ENCODE data around the gene STX2. TPM values are rescaled to one million over a fixed set of nuclear protein-coding genes. Genes with fewer than 3 reads are reported as not detected.

STX2 gene
- 47.4 and 61.3 TPM in 2 replicates for total RNA-seq

GRCh38 chr12:130838951-130839769 is at the start of gene STX2:
Gene STX2, minus strand, starts transcription at chr12:130839250. Its CDS starts 151 bp downstream, at chr12:130839099.

DNA sequence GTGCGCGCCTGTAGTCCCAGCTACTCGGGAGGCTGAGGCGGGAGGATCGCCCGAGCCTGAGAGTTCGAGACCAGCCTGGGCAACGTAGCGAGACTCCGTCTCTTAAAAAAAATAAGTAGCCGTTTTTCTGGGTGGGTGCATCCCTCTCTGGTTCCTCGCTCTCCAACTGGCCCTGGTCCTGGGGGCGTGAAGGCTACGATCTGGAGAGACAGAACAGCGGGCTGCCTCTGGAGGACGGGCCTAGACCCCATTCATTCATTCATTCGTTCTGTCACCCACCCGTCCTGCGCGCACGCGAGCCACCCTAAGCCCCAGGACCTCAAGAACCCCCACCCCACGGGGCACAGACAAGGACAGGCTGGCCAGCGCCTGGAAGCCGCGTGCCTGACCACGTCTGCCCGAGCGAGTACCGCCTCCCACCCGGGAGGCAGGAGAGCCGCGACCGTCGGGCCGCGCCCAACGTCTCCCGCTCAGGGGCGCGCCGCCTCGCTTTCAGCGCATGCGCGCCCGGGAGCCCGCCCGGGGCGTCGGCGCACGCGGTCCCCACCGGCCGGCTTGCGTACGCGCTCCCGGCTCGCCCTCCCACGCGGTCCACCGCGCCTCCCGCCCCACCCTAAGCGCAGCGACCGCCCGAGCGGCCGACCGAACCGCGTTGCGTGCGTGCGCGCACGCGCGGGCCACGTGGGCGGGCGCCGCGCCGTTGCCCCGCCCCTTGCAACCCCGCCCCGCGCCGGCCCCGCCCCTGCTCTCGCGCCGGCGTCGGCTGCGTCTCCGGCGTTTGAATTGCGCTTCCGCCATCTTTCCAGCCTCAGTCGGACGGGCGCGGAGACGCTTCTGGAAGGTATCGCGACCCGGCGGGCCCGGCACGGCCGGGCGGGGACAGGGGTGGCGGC is 32.5 kb upstream of the STX2 start, which contains the start of gene RAN:
Gene RAN (plus strand): TSS at position 781 of the 893 bp plus-strand sequence. CDS start 528 bp downstream, outside the sequence.

Other genes with a start within 250 kb of the STX2 start
- under 0.01 and 0.12 TPM in 2 replicates for gene RIMBP2, start 123.0 kb downstream of the STX2 start, total RNA-seq
- 639 and 1,205 TPM in 2 replicates for gene RAN, start 32.8 kb upstream of the STX2 start, total RNA-seq
- 0.11 and 1.1 TPM in 2 replicates for gene ADGRD1, start 114.7 kb upstream of the STX2 start, total RNA-seq

Data from uterine smooth muscle cell (primary cell).